WTC11 (cell line): ENCODE data around the gene C14orf93. TPM values are rescaled to one million over a fixed set of nuclear protein-coding genes. Genes with fewer than 3 reads are reported as not detected.

Experiments
- ATAC-seq: fragments of 200-7000 bp; cut with Tn5 transposase; 2 replicates; pipeline ENCODE4 v1.10.0; 2021; ENCODE audit warnings: mild to moderate bottlenecking, moderate library complexity
- CTCF ChIA-PET: fragments of 300-600 bp; sonication (Branson Sonifier 250); formaldehyde crosslinking; loops from one replicate; lab custom pipeline; 2021; ENCODE audit warnings: antibody characterized with exemption; lab: Charles Lee
- POLR2A ChIA-PET: fragments of 350-600 bp; sonication (Branson Sonifier 250); formaldehyde crosslinking; loops from one replicate; lab custom pipeline; 2021; ENCODE audit warnings: antibody characterized with exemption; lab: Charles Lee
- DNase-seq: peaks from one replicate; pipeline ENCODE4 v3.0.0; 2021; ENCODE audit warnings: low spot score
- H3K27ac Mint-ChIP-seq: 2 replicates; pipeline ENCODE4 v1.8.0; 2021; ENCODE audit warnings: mixed read lengths
- H3K27me3 Mint-ChIP-seq: 2 replicates; pipeline ENCODE4 v1.8.0; 2021; ENCODE audit warnings: low read depth, mild to moderate bottlenecking, moderate library complexity, mixed read lengths
- H3K36me3 Mint-ChIP-seq: 2 replicates; pipeline ENCODE4 v1.8.0; 2021; ENCODE audit warnings: mixed read lengths
- H3K4me1 Mint-ChIP-seq: 2 replicates; pipeline ENCODE4 v1.8.0; 2022; ENCODE audit warnings: mixed read lengths
- H3K4me3 Mint-ChIP-seq: 2 replicates; pipeline ENCODE4 v1.8.0; 2021; ENCODE audit warnings: mild to moderate bottlenecking, moderate library complexity, mixed read lengths
- H3K9me3 Mint-ChIP-seq: 2 replicates; pipeline ENCODE4 v1.8.0; 2021; ENCODE audit warnings: mixed read lengths
- HMGA2 ChIP-seq: fragments of 250-450 bp; sonication (Bioruptor Pico); IDR thresholded peaks from 2 replicates; pipeline ENCODE4 v1.4.0; 2021; ENCODE audit warnings: mild to moderate bottlenecking, moderate library complexity
- NR3C1 ChIP-seq: sonication (generic); formaldehyde crosslinking; conservative IDR thresholded peaks from 2 replicates; pipeline ENCODE4 v1.8.1; 2023; ENCODE audit warnings: low read depth, mild to moderate bottlenecking, missing genetic modification reagents
- OVOL2 ChIP-seq: fragments of 250-450 bp; sonication (Bioruptor Pico); IDR thresholded peaks from 2 replicates; pipeline ENCODE4 v1.9.0; 2021; ENCODE audit warnings: mild to moderate bottlenecking, borderline replicate concordance
- RORB ChIP-seq: fragments of 250-450 bp; sonication (Bioruptor Pico); IDR thresholded peaks from 2 replicates; pipeline ENCODE4 v1.9.0; 2021; ENCODE audit warnings: mild to moderate bottlenecking
- SP1 ChIP-seq: sonication (generic); formaldehyde crosslinking; conservative IDR thresholded peaks from 2 replicates; pipeline ENCODE4 v1.8.1; 2022; ENCODE audit warnings: missing genetic modification reagents
- TP53 ChIP-seq: sonication (generic); formaldehyde crosslinking; IDR thresholded peaks from 2 replicates; pipeline ENCODE4 v1.8.1; 2023; ENCODE audit warnings: mild to moderate bottlenecking, missing genetic modification reagents
- ZNF138 ChIP-seq: sonication (generic); formaldehyde crosslinking; conservative IDR thresholded peaks from 2 replicates; pipeline ENCODE4 v1.8.1; 2022; ENCODE audit warnings: mild to moderate bottlenecking, moderate library complexity, missing genetic modification reagents
- ZNF263 ChIP-seq: sonication (generic); formaldehyde crosslinking; IDR thresholded peaks from 2 replicates; pipeline ENCODE4 v1.8.1; 2022; ENCODE audit warnings: low read depth, mild to moderate bottlenecking, moderate library complexity, missing genetic modification reagents
- ZNF396 ChIP-seq: fragments of 250-450 bp; sonication (Bioruptor Pico); IDR thresholded peaks from 2 replicates; pipeline ENCODE4 v1.8.0; 2021; ENCODE audit warnings: mild to moderate bottlenecking, moderate library complexity, borderline replicate concordance
- total RNA-seq: library from RNA; stranded (reverse); gene quantifications from 3 replicates; pipeline ENCODE4 v1.2.3, GENCODE V29; 2021
- TF ChIP-seq, protein P1 (sequence below): sonication (generic); formaldehyde crosslinking; IDR thresholded peaks from 2 replicates; pipeline ENCODE4 v1.8.1; 2023; ENCODE audit warnings: mild to moderate bottlenecking, missing genetic modification reagents
- TF ChIP-seq, protein P2 (sequence below): sonication (generic); formaldehyde crosslinking; IDR thresholded peaks from 2 replicates; pipeline ENCODE4 v1.8.0; 2022; ENCODE audit warnings: mild to moderate bottlenecking, missing genetic modification reagents
- TF ChIP-seq, protein P3 (sequence below): sonication (generic); formaldehyde crosslinking; conservative IDR thresholded peaks from 2 replicates; pipeline ENCODE4 v1.8.1; 2023; ENCODE audit warnings: mild to moderate bottlenecking, low read depth, missing genetic modification reagents, moderate library complexity
- TF ChIP-seq, protein P4 (sequence below): sonication (generic); formaldehyde crosslinking; conservative IDR thresholded peaks from 2 replicates; pipeline ENCODE4 v1.8.1; 2022; ENCODE audit warnings: mild to moderate bottlenecking, missing genetic modification reagents
- TF ChIP-seq, protein P5 (sequence below): sonication (generic); formaldehyde crosslinking; IDR thresholded peaks from 2 replicates; pipeline ENCODE4 v1.8.0; 2023; ENCODE audit warnings: mild to moderate bottlenecking, missing genetic modification reagents
- TF ChIP-seq, protein P6 (sequence below): sonication (generic); formaldehyde crosslinking; IDR thresholded peaks from 2 replicates; pipeline ENCODE4 v1.8.0; 2023; ENCODE audit warnings: missing genetic modification reagents
- TF ChIP-seq, protein P7 (sequence below): fragments of 250-450 bp; sonication (Bioruptor Pico); IDR thresholded peaks from 2 replicates; pipeline ENCODE4 v1.9.0; 2021; ENCODE audit warnings: moderate library complexity, mild to moderate bottlenecking, inconsistent platforms, borderline replicate concordance

Gene C14orf93
- total RNA-seq, 1 experiment from 2014 or later: 8.1 TPM

DNA sequence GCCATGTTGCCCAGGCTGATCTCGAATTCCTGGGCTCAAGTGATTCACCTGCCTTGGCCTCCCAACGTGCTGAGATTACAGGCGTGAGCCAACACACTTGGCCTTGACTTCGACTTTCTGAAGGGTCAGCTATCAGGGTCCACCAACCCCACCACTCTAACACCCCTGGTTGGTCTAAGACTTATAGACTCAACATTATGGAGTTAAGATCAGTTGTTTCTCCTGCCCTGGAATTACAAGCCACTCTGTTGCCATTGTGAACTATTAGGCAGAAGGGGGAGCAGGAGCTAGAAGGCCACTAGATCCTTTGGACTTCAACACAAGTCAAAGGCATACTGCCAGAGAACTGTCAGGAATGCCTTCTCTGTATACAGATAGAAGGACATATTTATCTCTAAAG is 30.2 kb upstream of the C14orf93 start:
- ChIA-PET CTCF (interaction anchor here (0.6 to 5.8 kb wide), 6 partner anchors 17 to 254 kb away, joined by 3 to 44 read pairs (median 6); partner anchors contain the start of gene CDH24), POLR2A (no interaction called here)
- Mint-ChIP-seq H3K4me1 (peaks cover 10% of the 10 kb centered on the region), H3K36me3 (no peaks in the 10 kb centered on the region)
- no peak for TF ChIP-seq NR3C1 (CRISPR knock-in tag)
- TF ChIP-seq RORB: no peak
- TF ChIP-seq, protein P1, sequence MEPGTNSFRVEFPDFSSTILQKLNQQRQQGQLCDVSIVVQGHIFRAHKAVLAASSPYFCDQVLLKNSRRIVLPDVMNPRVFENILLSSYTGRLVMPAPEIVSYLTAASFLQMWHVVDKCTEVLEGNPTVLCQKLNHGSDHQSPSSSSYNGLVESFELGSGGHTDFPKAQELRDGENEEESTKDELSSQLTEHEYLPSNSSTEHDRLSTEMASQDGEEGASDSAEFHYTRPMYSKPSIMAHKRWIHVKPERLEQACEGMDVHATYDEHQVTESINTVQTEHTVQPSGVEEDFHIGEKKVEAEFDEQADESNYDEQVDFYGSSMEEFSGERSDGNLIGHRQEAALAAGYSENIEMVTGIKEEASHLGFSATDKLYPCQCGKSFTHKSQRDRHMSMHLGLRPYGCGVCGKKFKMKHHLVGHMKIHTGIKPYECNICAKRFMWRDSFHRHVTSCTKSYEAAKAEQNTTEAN (CRISPR knock-in tag): no peak
- no peak for TF ChIP-seq TP53 (CRISPR knock-in tag)
- TF ChIP-seq, protein P2, sequence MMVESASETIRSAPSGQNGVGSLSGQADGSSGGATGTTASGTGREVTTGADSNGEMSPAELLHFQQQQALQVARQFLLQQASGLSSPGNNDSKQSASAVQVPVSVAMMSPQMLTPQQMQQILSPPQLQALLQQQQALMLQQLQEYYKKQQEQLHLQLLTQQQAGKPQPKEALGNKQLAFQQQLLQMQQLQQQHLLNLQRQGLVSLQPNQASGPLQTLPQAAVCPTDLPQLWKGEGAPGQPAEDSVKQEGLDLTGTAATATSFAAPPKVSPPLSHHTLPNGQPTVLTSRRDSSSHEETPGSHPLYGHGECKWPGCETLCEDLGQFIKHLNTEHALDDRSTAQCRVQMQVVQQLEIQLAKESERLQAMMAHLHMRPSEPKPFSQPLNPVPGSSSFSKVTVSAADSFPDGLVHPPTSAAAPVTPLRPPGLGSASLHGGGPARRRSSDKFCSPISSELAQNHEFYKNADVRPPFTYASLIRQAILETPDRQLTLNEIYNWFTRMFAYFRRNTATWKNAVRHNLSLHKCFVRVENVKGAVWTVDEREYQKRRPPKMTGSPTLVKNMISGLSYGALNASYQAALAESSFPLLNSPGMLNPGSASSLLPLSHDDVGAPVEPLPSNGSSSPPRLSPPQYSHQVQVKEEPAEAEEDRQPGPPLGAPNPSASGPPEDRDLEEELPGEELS (CRISPR knock-in tag): no peak
- no peak for TF ChIP-seq ZNF138 (CRISPR knock-in tag)
- TF ChIP-seq ZNF263: no peak
- TF ChIP-seq, protein P3, sequence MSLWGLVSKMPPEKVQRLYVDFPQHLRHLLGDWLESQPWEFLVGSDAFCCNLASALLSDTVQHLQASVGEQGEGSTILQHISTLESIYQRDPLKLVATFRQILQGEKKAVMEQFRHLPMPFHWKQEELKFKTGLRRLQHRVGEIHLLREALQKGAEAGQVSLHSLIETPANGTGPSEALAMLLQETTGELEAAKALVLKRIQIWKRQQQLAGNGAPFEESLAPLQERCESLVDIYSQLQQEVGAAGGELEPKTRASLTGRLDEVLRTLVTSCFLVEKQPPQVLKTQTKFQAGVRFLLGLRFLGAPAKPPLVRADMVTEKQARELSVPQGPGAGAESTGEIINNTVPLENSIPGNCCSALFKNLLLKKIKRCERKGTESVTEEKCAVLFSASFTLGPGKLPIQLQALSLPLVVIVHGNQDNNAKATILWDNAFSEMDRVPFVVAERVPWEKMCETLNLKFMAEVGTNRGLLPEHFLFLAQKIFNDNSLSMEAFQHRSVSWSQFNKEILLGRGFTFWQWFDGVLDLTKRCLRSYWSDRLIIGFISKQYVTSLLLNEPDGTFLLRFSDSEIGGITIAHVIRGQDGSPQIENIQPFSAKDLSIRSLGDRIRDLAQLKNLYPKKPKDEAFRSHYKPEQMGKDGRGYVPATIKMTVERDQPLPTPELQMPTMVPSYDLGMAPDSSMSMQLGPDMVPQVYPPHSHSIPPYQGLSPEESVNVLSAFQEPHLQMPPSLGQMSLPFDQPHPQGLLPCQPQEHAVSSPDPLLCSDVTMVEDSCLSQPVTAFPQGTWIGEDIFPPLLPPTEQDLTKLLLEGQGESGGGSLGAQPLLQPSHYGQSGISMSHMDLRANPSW: no peak
- TF ChIP-seq, protein P4, sequence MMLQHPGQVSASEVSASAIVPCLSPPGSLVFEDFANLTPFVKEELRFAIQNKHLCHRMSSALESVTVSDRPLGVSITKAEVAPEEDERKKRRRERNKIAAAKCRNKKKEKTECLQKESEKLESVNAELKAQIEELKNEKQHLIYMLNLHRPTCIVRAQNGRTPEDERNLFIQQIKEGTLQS: no peak
- TF ChIP-seq, protein P5, sequence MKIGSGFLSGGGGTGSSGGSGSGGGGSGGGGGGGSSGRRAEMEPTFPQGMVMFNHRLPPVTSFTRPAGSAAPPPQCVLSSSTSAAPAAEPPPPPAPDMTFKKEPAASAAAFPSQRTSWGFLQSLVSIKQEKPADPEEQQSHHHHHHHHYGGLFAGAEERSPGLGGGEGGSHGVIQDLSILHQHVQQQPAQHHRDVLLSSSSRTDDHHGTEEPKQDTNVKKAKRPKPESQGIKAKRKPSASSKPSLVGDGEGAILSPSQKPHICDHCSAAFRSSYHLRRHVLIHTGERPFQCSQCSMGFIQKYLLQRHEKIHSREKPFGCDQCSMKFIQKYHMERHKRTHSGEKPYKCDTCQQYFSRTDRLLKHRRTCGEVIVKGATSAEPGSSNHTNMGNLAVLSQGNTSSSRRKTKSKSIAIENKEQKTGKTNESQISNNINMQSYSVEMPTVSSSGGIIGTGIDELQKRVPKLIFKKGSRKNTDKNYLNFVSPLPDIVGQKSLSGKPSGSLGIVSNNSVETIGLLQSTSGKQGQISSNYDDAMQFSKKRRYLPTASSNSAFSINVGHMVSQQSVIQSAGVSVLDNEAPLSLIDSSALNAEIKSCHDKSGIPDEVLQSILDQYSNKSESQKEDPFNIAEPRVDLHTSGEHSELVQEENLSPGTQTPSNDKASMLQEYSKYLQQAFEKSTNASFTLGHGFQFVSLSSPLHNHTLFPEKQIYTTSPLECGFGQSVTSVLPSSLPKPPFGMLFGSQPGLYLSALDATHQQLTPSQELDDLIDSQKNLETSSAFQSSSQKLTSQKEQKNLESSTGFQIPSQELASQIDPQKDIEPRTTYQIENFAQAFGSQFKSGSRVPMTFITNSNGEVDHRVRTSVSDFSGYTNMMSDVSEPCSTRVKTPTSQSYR (CRISPR knock-in tag): no peak
- TF ChIP-seq, protein P6, sequence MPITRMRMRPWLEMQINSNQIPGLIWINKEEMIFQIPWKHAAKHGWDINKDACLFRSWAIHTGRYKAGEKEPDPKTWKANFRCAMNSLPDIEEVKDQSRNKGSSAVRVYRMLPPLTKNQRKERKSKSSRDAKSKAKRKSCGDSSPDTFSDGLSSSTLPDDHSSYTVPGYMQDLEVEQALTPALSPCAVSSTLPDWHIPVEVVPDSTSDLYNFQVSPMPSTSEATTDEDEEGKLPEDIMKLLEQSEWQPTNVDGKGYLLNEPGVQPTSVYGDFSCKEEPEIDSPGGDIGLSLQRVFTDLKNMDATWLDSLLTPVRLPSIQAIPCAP: no peak
- TF ChIP-seq OVOL2 (CRISPR knock-in tag): no peak
- TF ChIP-seq, protein P7, sequence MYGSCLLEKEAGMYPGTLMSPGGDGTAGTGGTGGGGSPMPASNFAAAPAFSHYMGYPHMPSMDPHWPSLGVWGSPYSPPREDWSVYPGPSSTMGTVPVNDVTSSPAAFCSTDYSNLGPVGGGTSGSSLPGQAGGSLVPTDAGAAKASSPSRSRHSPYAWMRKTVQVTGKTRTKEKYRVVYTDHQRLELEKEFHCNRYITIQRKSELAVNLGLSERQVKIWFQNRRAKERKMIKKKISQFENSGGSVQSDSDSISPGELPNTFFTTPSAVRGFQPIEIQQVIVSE: no peak
- no peak for TF ChIP-seq ZNF396 (CRISPR knock-in tag)
- TF ChIP-seq HMGA2 (CRISPR knock-in tag): no peak
- no peak for TF ChIP-seq SP1
- TF ChIP-seq, all 79 proteins: peak for 0
- Mint-ChIP-seq H3K27ac (no peak overlapping the region), H3K27me3 (no peaks in the 10 kb centered on the region), H3K9me3 (no peaks in the 10 kb centered on the region), H3K4me3 (no peak overlapping the region)
- ATAC-seq (no peak), DNase-seq (no peak)
